GM23248 (cell line): ENCODE data around the gene PRKAR1A. TPM values are rescaled to one million over a fixed set of nuclear protein-coding genes. Genes with fewer than 3 reads are reported as not detected.
A peak's percentile ranks its signal among the peaks of the same experiment; 100 is the strongest.

Source experiments
- DNase-seq: peaks from one replicate; pipeline ENCODE4 v3.0.0-alpha.2; 2015
- H2AFZ ChIP-seq: fragments of 200-600 bp; sonication (generic); 2 replicates; pipeline ENCODE4 v1.6.1; 2016; ENCODE audit warnings: antibody characterized with exemption
- H3F3A ChIP-seq: fragments of 200-600 bp; sonication (generic); 2 replicates; pipeline ENCODE4 v1.6.1; 2016; ENCODE audit warnings: mild to moderate bottlenecking, antibody characterized with exemption, mixed run types; ENCODE audit not compliant: insufficient read depth
- H3K27ac ChIP-seq: fragments of 200-600 bp; sonication (generic); 2 replicates; pipeline ENCODE4 v1.5.1; 2016; ENCODE audit warnings: mild to moderate bottlenecking
- H3K27me3 ChIP-seq: fragments of 200-600 bp; sonication (generic); replicated peaks from 2 replicates; pipeline ENCODE4 v1.6.1; 2016; ENCODE audit warnings: mild to moderate bottlenecking; ENCODE audit not compliant: insufficient read depth
- H3K36me3 ChIP-seq: fragments of 200-600 bp; sonication (generic); 2 replicates; pipeline ENCODE4 v1.6.1; 2016; ENCODE audit warnings: low read depth, mild to moderate bottlenecking
- H3K4me1 ChIP-seq: fragments of 200-600 bp; sonication (generic); 2 replicates; pipeline ENCODE4 v1.6.1; 2016; ENCODE audit warnings: mild to moderate bottlenecking; ENCODE audit not compliant: insufficient read depth
- H3K4me2 ChIP-seq: fragments of 200-600 bp; sonication (generic); one replicate; pipeline ENCODE4 v1.6.1; 2016; ENCODE audit warnings: mild to moderate bottlenecking; ENCODE audit not compliant: unreplicated experiment
- H3K4me3 ChIP-seq: fragments of 200-600 bp; sonication (generic); 2 replicates; pipeline ENCODE4 v1.5.1; 2016; ENCODE audit warnings: mild to moderate bottlenecking
- H3K79me2 ChIP-seq: fragments of 200-600 bp; sonication (generic); 2 replicates; pipeline ENCODE4 v1.6.1; 2016; ENCODE audit warnings: mild to moderate bottlenecking; ENCODE audit not compliant: insufficient read depth
- H3K9ac ChIP-seq: fragments of 200-600 bp; sonication (generic); 2 replicates; pipeline ENCODE4 v1.6.1; 2016; ENCODE audit warnings: mild to moderate bottlenecking
- H3K9me2 ChIP-seq: fragments of 200-600 bp; sonication (generic); 2 replicates; pipeline ENCODE4 v1.6.1; 2016; ENCODE audit warnings: mixed run types, mild to moderate bottlenecking, moderate library complexity; ENCODE audit not compliant: insufficient read depth
- H3K9me3 ChIP-seq: fragments of 200-600 bp; sonication (generic); one replicate; pipeline ENCODE4 v1.6.1; 2017; ENCODE audit warnings: low read depth
- H4K20me1 ChIP-seq: fragments of 200-600 bp; sonication (generic); 2 replicates; pipeline ENCODE4 v1.6.0; 2016; ENCODE audit not compliant: insufficient read depth
- EZH2 ChIP-seq: fragments of 200-600 bp; sonication (generic); IDR thresholded peaks from 2 replicates; pipeline ENCODE4 v1.6.1; 2018; ENCODE audit warnings: antibody characterized with exemption, mild to moderate bottlenecking; ENCODE audit not compliant: insufficient read depth, poor library complexity, severe bottlenecking
- EZH2phosphoT487 ChIP-seq: fragments of 200-600 bp; sonication (generic); IDR thresholded peaks from 2 replicates; pipeline ENCODE4 v1.6.1; 2018; ENCODE audit warnings: antibody characterized with exemption, moderate library complexity, mild to moderate bottlenecking, low read depth; ENCODE audit not compliant: insufficient read depth
- WGBS, 2 experiments: methylation state at CpG; one replicate each; pipeline ENCODE4 v1.1.6; 2015 to 2017; ENCODE audit warnings: low lambda C conversion rate in 2 of 2, low coverage in 1 of 2; ENCODE audit errors: missing lambda C conversion rate in 2 of 2; 5-methylcytosine and 5-hydroxymethylcytosine counted together
- in situ Hi-C: fragments of 300-500 bp; cut with MboI; formaldehyde crosslinking; loops from 2 replicates; pipeline ENCODE4 v1.15.0; 2020
- polyA plus RNA-seq: library from polyadenylated mRNA; unstranded; fragments of >200 nt; fragmentation: Nextera tagmentation; extraction: Ambion mirVana; gene quantifications from 2 replicates; pipeline ENCODE4 v1.2.1, GENCODE V29; 2016
- total RNA-seq: library from RNA; depleted of rRNA; stranded (reverse); fragments of >200 nt; shearing (Covaris generic); gene quantifications from 2 replicates; pipeline ENCODE4 v1.2.3, GENCODE V29; 2014

Gene PRKAR1A
- total and polyA plus RNA-seq, 2 experiments from 2014 or later: 281 to 331 TPM

DNA sequence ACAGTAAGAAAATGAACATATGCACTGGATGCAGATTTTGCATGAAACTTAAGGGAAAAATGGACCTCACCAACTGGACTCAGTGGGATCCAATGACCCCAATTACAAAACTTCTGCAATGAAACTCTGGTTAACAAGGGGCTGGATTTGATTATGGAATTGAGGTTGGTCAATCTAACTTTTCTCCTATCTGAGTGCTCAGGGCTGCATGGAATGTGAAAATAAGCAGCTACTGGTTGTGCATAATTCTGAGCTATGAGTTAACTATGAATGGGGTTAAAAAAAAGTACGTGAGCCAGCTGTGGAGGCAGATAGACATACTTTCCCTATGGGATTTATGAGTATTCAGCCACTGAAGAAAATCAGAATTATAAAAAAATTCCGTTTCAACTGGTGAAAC, 79.8 kb downstream of the PRKAR1A start:
- Histone ChIP-seq H3K4me3 (no peak overlapping the region), H3K36me3 (no peaks in the 10 kb centered on the region), H4K20me1 (no peaks in the 10 kb centered on the region), H3K4me2 (no peak overlapping the region), H3K79me2 (no peaks in the 10 kb centered on the region), H2AFZ (no peak overlapping the region), H3K9me3 (no peaks in the 10 kb centered on the region), H3K4me1 (peaks cover 33% of the 10 kb centered on the region), H3K9ac (no peak overlapping the region), H3K27me3 (no peaks in the 10 kb centered on the region), H3K27ac (no peak overlapping the region), H3K9me2 (no peaks in the 10 kb centered on the region), H3F3A (peaks cover 24% of the 10 kb centered on the region)
- TF ChIP-seq EZH2 (no peak), EZH2phosphoT487 (no peak)
- in situ Hi-C loops: no loop called here
- WGBS, 2 experiments: 44 to 55% methylated on average over 2 of the region's 2 CpGs
- DNase-seq: no peak

DNA sequence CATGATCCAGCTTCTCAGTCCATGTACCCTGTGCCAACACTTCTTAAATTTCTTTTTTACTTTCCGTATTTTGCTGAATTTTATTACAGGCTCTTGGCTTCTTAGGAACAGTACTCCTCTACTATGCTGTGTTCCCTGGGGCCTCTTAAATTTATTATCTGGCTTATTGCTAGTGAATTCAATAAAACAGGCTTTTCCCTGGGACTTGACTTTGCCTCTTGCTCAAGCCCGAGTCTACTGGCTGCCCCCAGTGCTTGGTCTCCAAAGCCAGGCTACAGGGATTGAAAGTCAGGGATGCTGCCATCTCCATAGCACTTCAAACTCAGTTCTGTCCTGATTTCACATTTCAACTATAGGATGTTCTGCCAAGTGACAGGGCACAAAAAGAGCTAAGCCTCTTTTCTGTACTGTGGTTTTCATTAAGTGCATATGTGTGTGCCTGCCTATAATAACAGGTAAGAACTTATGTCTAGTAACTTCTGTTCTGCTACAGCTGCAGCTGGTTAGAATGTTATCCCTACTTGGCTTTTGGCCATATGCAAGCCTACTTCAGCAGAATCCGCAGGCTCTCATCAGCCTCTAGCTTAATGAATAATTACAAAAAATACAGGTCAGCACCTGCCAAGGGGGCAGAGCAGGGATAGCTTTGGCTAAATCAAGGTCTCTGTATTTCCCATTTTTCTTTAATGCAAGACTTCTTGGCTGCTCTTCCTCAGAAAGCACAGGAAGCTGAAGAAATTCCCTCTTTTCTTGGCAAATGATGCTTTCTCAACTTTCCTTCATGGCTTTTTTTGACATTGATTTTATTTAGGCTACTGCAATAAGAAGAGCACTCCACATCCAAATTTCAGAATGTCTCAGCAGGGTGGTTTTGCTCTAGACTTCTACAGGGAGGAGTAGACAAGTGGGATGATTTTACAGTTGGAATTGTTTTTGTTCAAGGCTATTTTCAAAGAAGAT, 80.7 kb downstream of the PRKAR1A start:
- WGBS, 2 experiments: 23 to 25% methylated on average over 3 of the region's 3 CpGs
- H3K4me2 ChIP-seq: peak overlapping the region; percentile 22
- H3K4me1 ChIP-seq: peaks cover 32% of the 10 kb centered on the region
- in situ Hi-C loops: no loop called here
- H2AFZ ChIP-seq: no peak overlapping the region
- no peaks in the 10 kb centered on the region for H3K9me2 ChIP-seq
- peak; percentile 53 for DNase-seq
- H4K20me1 ChIP-seq: no peaks in the 10 kb centered on the region
- no peaks in the 10 kb centered on the region for H3K9me3 ChIP-seq
- H3K9ac ChIP-seq: no peak overlapping the region
- no peaks in the 10 kb centered on the region for H3K79me2 ChIP-seq
- H3F3A ChIP-seq: peaks cover 20% of the 10 kb centered on the region
- no peaks in the 10 kb centered on the region for H3K27me3 ChIP-seq
- H3K36me3 ChIP-seq: no peaks in the 10 kb centered on the region
- H3K4me3 ChIP-seq: no peak overlapping the region
- TF ChIP-seq EZH2 (no peak), EZH2phosphoT487 (no peak)
- H3K27ac ChIP-seq: no peak overlapping the region

DNA sequence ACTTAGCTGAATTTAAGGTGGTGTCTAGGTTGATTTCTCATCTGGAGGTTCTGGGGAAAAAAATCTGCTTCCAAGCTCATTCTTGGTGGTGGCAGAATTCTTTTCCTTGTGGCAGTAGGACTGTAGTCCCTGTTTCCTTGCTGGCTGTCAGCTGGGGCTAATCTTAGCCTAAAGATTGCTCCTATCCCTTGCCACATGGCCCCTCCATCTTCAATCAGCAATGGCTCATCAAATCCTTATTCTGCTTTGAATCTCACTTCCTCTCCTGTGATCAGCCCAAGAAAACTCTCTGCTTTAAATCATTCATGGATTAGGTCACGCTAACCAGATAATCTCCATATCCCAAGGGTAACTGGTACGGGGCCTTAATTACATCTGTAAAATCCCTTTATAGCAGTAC, 82.3 kb downstream of the PRKAR1A start:
- TF ChIP-seq EZH2 (no peak), EZH2phosphoT487 (no peak)
- no peak overlapping the region for H3K4me3 ChIP-seq
- in situ Hi-C loops: no loop called here
- no peaks in the 10 kb centered on the region for H3K27me3 ChIP-seq
- no peak overlapping the region for H3K9ac ChIP-seq
- 92% methylated on average over 2 of the region's 2 CpGs for WGBS, 2 experiments
- H3F3A ChIP-seq: peaks cover 35% of the 10 kb centered on the region
- no peaks in the 10 kb centered on the region for H3K36me3 ChIP-seq
- H3K79me2 ChIP-seq: no peaks in the 10 kb centered on the region
- H4K20me1 ChIP-seq: no peaks in the 10 kb centered on the region
- H3K4me2 ChIP-seq: no peak overlapping the region
- no peaks in the 10 kb centered on the region for H3K9me2 ChIP-seq
- no peak overlapping the region for H2AFZ ChIP-seq
- no peak for DNase-seq
- no peaks in the 10 kb centered on the region for H3K9me3 ChIP-seq
- peaks cover 47% of the 10 kb centered on the region for H3K4me1 ChIP-seq
- H3K27ac ChIP-seq: no peak overlapping the region

DNA sequence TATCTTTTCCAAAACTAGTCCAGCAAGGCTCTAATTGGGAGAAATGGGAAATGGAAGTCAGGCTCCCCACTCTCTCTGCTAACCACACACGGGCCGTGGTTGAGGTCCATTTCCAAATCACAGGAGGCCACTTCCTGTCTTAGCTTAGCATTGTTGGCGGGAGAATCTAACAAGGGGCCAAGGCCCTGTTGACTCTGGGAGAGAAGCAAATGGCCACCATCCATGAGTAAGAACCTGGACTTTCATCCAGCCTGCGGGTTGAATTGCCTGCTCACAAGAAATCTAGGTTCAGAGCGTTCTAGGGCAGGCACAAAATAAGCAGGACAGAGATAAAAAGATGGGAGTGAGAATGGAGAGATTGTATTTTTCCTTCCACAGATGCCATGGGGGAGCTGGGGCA, 83.3 kb downstream of the PRKAR1A start:
- TF ChIP-seq EZH2: no peak
- TF ChIP-seq EZH2phosphoT487: no peak
- no peak overlapping the region for H3K27ac ChIP-seq

More for the DNA sequence above, 83.3 kb downstream of the PRKAR1A start:
- H3K36me3 ChIP-seq: no peaks in the 10 kb centered on the region
- H3K79me2 ChIP-seq: no peaks in the 10 kb centered on the region
- WGBS, 2 experiments: 89 to 93% methylated on average over 5 of the region's 5 CpGs
- no peak overlapping the region for H3K9ac ChIP-seq
- H3K4me1 ChIP-seq: peaks cover 50% of the 10 kb centered on the region
- H3K4me3 ChIP-seq: no peak overlapping the region
- no peak overlapping the region for H2AFZ ChIP-seq
- H4K20me1 ChIP-seq: no peaks in the 10 kb centered on the region
- no peaks in the 10 kb centered on the region for H3K27me3 ChIP-seq
- in situ Hi-C loops: no loop called here
- no peak for DNase-seq
- H3K9me3 ChIP-seq: no peaks in the 10 kb centered on the region
- no peak overlapping the region for H3K4me2 ChIP-seq
- H3K9me2 ChIP-seq: no peaks in the 10 kb centered on the region
- H3F3A ChIP-seq: peaks cover 36% of the 10 kb centered on the region
